Neural cell (in vitro differentiated cells): ENCODE data around the gene TRIM44.

ENCODE experiments used
- EP300 ChIP-seq: fragments of 450-650 bp; conservative IDR thresholded peaks from 2 replicates; pipeline ENCODE4 v1.6.1; 2014; ENCODE audit warnings: antibody characterized with exemption, mild to moderate bottlenecking, moderate library complexity; ENCODE audit not compliant: poor library complexity, severe bottlenecking
- POLR2AphosphoS5 ChIP-seq: IDR thresholded peaks from 2 replicates; pipeline ENCODE4 v1.6.1; 2012

GRCh38 chr11:35825386-35825785, 162.8 kb downstream of the TRIM44 start:
- no peak for TF ChIP-seq EP300
- TF ChIP-seq POLR2AphosphoS5 = no peak
